ENCODE results near the gene ITGB4. TPM values are rescaled to one million over a fixed set of nuclear protein-coding genes. Genes with fewer than 3 reads are reported as not detected.
A peak's percentile ranks its signal among the peaks of the same experiment; 100 is the strongest.
"Not testable (repeated sequence)": the region's sequence is repeated elsewhere in the genome, so short reads cannot be mapped to it uniquely, and the experiment has no call there.

The ITGB4 gene
- total and polyA plus RNA-seq, 9 of the 15 experiments (the other 6 are each of a cell fraction or from before 2014, with no cell fraction given), result 0.05 to 2.8 (median 0.76) TPM; not detected in 3

GRCh38 chr17:75778066-75778860 lies 57.0 kb downstream of the ITGB4 start:
- POLR2A ChIA-PET, result interaction anchor here (0.6 to 11.1 kb wide), 25 partner anchors 7 to 1002 kb away, joined by 3 to 464 read pairs (median 5); partner anchors contain the start of genes GALK1, NAT9, TRIM65 and UNC13D
- Histone ChIP-seq H3K4me1 (replicated peaks in 1 of 2; ENCODE audit: control insufficient read depth in 2 of 2, insufficient read depth in 2 of 2, low read length in 2 of 2) (peaks cover 4 to 12% of the 10 kb centered on the region in 2 experiments; a peak in 4 of 5 replicates), H3K4me2 (ENCODE audit: insufficient read depth, low read length) (peak overlapping the region; percentile 86), H4K20me1 (replicated peaks; ENCODE audit: control insufficient read depth, insufficient read depth, low read length) (peaks cover 42% of the 10 kb centered on the region), H3K79me2 (ENCODE audit: control insufficient read depth, insufficient read depth, low read length) (peaks cover 35% of the 10 kb centered on the region), H3K4me3 (peak overlapping the region; percentile 85), H3K27ac (ENCODE audit: extremely low read depth, low read depth, low read length) (peak overlapping the region; percentile 92), H3K36me3 (ENCODE audit: control insufficient read depth, insufficient read depth, low read length) (peaks cover 31% of the 10 kb centered on the region), H3K9ac (ENCODE audit: insufficient read depth in 1 of 2, low read depth in 2 of 2, low read length in 2 of 2) (peak overlapping the region; percentile 94 to 99)
- H3K9me1 ChIP-seq (ENCODE audit: control insufficient read depth, insufficient read depth, low read length); CTCF ChIA-PET (ENCODE audit: low intra/inter-chr PET ratio); H2AFZ ChIP-seq (ENCODE audit: low read depth, low read length); H3K9me3 ChIP-seq (replicated peaks; ENCODE audit: control insufficient read depth, insufficient read depth, low read depth, low read length); FAIRE-seq; BruUV-seq (replicated peaks); H3K27me3 ChIP-seq (ENCODE audit: control insufficient read depth in 2 of 2, insufficient read depth in 2 of 2, low read length in 2 of 2); ATAC-seq; TF ChIP-seq CREB1 (CRISPR knock-in tag; IDR thresholded peaks at IDR 0.05): not testable (repeated sequence)
- peak in 3 of 4 experiments; percentile 40 to 46 (median 40) for DNase-seq (ENCODE audit: extremely low read depth in 1 of 4, low spot score in 3 of 4)
- in situ Hi-C loops (cut with MboI) (loop anchor here (10.0 kb wide), 1 partner anchor 227 kb away; the partner anchor contains the start of gene CDK3), intact Hi-C loops (cut with micrococcal nuclease) (loop anchor here (5.0 kb wide), 1 partner anchor 69 kb away; no protein-coding TSS in a partner anchor)
- WGBS (ENCODE audit: insufficient coverage, low coverage, missing lambda C conversion rate), result 2% methylated on average over 19 of the region's 19 CpGs
- TF ChIP-seq MLLT1 (IDR thresholded peaks at IDR 0.05) (peak in 1 of 2 experiments; percentile 56; a peak in 1 of 4 replicates), ZNF609 (CRISPR knock-in tag; IDR thresholded peaks at IDR 0.05; ENCODE audit: borderline replicate concordance) (0 out of 2 replicates have a peak, but pooled peaks have one; percentile 4), ZSCAN32 (CRISPR knock-in tag; IDR thresholded peaks at IDR 0.05) (peak; percentile 21; the same call in 1 of the 2 replicates), HDAC2 (IDR thresholded peaks at IDR 0.05) (peak; percentile 12; the same call in 1 of the 2 replicates), POLR2A (conservative IDR thresholded peaks at IDR 0.05) (peak; percentile 20), SUPT5H (IDR thresholded peaks at IDR 0.05) (peak; percentile 61; the same call in 1 of the 2 replicates), PTBP1 (IDR thresholded peaks at IDR 0.05; ENCODE audit: low read depth, low read length) (peak; percentile 13; the same call in 1 of the 2 replicates), ZNF12 (CRISPR knock-in tag; IDR thresholded peaks at IDR 0.05) (0 out of 2 replicates have a peak, but pooled peaks have one; percentile 55), THRAP3 (IDR thresholded peaks at IDR 0.05; ENCODE audit: borderline replicate concordance) (0 out of 2 replicates have a peak, but pooled peaks have one; percentile 14), TEAD1 (CRISPR knock-in tag; IDR thresholded peaks at IDR 0.05) (0 out of 4 replicates have a peak, but pooled peaks of 1 of the 2 experiments have one; percentile 16), MTA3 (IDR thresholded peaks at IDR 0.05; ENCODE audit: borderline replicate concordance) (0 out of 2 replicates have a peak, but pooled peaks have one; percentile 5), CREB1 (IDR thresholded peaks at IDR 0.05) (0 out of 2 replicates have a peak, but pooled peaks have one; percentile 13), POLR2AphosphoS5 (IDR thresholded peaks at IDR 0.05; ENCODE audit: control insufficient read depth, insufficient read depth, low read depth, low read length) (peak; percentile 2; the same call in 1 of the 2 replicates), SMAD1 (IDR thresholded peaks at IDR 0.05; ENCODE audit: low read depth, low read length, partially characterized antibody) (peak; percentile 78)

All from K562 (cell line).